NCI-H1694 treated with DMSO at 0.1 percent for 48 hours (cell line): Measurements from ENCODE around the gene DUS3L.

ENCODE experiments used
- DNase-seq: peaks from one replicate; lab custom pipeline; 2025; lab: John Stamatoyannopoulos, UW

The DUS3L gene, protein sequence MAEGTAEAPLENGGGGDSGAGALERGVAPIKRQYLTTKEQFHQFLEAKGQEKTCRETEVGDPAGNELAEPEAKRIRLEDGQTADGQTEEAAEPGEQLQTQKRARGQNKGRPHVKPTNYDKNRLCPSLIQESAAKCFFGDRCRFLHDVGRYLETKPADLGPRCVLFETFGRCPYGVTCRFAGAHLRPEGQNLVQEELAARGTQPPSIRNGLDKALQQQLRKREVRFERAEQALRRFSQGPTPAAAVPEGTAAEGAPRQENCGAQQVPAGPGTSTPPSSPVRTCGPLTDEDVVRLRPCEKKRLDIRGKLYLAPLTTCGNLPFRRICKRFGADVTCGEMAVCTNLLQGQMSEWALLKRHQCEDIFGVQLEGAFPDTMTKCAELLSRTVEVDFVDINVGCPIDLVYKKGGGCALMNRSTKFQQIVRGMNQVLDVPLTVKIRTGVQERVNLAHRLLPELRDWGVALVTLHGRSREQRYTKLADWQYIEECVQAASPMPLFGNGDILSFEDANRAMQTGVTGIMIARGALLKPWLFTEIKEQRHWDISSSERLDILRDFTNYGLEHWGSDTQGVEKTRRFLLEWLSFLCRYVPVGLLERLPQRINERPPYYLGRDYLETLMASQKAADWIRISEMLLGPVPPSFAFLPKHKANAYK

GRCh38 chr19:5790559-5791520 is at the start of gene DUS3L:
TSS of gene DUS3L (minus strand) at chr19:5791163. CDS start at chr19:5791141, 22 bp downstream.
- DNase-seq, result peak; percentile 93

DNA sequence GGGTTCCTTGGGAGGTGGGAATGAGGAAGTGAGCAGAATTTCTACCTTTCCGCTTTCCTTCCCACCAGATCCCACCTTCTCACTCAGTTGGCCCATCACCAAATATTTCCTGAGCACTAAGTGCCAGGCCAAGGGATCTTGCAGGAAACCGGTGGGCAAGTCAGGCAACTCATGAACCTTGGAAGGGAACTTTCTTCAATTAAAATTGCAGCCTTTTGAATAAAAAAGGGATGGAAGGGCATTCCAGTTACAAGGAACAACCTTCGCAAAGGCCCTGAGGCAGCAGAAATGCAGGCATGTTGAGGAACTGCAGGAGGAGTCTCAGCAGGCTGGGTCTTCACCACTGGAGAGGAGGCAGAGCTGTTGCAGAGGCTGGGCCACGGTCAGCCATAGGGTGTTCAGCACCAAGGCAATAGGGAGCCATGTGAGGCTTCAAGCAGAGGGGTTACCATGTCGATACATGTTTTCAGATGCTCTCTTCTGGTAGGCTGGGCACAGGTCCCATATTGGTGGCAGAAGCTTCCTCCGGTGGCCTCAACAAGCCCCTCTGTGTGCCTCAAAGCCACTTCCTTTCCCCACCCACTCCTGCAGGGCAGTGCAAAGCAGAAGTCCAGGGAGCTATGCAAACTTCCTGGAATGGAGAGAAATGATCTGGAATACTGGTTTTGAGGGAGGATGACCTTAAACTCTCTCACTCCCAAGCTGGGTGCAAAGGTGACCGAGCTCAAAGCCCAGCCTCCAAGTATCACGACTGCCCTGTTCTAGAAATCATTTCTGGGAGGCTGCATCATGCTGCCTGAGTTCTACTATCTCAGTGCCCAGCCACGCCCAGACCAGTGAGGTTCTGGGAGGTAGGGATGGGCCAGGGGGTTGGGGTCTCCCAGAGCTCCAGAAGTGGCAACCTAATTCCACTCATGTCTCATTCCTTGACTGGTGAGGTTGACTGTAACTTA is 48.4 kb upstream of the DUS3L start, which contains the start of gene FUT6:
Gene FUT6, minus strand, starts transcription at position 638 of the 953 bp plus-strand sequence. CDS start 7,135 bp downstream, outside the sequence.
- DNase-seq, result no peak

DNA sequence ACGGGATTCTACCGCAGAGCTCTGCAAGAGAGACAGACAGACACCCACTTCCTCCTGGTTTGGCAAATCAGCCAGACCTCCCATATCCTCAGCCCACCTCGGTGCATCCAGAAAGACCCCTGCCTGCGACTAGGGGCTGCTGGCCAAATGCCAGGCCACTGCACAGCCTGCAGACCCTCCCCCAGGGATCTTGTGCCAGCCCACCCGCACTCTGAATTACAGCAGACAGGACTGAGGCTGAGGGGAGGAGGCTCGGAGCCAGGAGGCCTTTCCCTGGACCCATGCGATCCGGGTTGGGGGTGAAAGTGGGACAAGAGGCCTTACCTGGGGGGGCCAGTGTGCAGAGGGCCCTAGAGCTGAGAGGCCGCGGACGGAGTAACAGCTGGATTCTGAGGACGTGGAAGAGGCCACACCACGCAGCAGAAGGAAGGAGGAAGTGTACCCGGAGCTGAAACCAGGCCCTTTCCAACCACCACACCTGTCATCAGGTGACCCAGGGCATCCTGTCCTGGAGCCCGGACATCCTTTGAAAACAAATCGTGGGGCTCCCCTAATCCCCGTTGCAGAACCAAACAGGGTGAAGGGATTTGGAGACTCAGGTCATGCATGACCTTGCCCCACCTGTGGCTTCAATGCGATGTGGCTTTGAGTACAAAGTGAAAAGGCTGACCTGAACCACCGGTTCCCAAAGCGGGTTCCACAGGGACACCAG is 47.5 kb upstream of the DUS3L start:
- DNase-seq, result no peak

DNA sequence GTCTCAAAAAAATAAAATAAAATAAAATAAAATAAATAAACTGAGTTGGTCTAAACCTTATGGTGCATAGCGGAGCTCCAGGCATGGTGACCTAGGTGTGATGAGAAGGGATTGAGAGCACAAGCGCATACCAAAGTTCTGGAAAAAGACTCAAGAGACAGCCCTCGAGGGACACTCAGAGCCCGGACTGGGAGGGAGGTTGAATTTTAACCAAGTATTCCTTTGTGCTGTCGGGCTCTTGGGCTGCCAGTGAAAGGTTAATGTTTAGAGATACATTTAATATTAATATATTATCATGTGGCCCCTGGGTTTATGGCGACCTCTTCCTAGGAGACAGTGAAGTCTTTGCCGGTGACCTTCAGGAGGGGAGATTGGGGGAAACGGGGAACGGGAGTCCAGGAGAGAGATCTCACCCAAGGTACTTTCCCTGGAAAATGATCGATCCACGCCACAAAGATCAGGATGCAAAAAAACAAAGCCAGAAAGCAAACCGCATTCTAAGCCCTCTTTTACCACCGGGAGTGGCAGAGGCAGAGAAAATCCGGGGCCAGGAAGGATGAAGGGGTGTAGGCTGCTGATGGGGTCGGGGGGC is 46.9 kb upstream of the DUS3L start:
- no peak for DNase-seq

DNA sequence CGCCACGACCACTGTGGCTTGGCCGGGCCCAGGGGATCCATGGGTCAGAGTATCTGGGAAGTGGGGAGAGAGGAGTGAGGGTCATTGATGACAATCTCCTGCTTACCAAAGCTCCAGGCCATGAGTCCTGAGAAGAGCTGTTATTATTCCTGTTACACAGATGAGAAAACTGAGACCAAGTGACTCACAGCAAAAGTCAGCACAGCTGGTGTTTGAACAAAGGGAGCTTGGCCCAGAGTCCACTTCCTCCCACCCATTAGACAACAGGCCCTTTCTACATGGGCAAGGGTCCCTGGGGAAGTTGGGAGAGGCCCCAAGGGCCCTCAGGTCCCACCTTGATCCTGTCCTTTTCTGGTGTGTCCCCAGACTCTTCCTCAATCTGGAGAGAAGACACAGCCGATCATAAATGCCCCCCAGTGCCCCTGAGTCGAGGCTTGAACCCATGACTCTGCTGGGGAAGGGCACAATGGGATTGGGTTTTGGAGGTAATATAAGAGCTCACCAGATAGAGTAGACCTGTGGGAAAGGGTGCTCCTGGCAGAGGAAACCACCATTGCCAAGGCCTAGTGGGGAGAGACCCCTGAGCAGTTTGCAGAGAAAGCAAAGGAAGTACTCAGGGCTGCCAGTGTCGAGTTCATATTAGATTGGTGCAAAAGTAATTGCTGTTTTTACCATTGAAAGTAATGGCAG is 41.7 kb upstream of the DUS3L start:
- DNase-seq, result no peak

DNA sequence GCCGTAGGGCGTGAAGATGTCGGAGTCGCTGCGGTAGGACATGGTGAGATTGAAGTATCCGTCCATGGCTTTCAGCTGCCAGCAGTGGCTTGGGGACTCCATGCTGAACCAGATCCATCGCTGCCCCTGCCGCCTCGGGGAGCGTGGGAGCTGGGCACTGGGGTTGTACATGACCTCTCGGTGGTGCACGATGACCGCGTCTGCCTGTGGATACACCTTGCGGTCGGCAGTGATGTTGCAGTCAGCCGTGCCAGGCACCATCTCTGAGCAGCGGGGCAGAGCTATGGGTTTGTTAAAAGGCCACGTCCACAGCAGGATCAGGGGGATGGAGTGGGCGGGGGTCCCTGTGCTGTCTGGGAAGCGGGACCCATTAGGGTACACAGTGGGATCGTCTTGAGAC is 41.1 kb upstream of the DUS3L start:
- DNase-seq, result no peak

- DNase-seq, result no peak
These were observed 40.2 kb upstream of the DUS3L start for GRCh38 chr19:5831159-5831558.

DNA sequence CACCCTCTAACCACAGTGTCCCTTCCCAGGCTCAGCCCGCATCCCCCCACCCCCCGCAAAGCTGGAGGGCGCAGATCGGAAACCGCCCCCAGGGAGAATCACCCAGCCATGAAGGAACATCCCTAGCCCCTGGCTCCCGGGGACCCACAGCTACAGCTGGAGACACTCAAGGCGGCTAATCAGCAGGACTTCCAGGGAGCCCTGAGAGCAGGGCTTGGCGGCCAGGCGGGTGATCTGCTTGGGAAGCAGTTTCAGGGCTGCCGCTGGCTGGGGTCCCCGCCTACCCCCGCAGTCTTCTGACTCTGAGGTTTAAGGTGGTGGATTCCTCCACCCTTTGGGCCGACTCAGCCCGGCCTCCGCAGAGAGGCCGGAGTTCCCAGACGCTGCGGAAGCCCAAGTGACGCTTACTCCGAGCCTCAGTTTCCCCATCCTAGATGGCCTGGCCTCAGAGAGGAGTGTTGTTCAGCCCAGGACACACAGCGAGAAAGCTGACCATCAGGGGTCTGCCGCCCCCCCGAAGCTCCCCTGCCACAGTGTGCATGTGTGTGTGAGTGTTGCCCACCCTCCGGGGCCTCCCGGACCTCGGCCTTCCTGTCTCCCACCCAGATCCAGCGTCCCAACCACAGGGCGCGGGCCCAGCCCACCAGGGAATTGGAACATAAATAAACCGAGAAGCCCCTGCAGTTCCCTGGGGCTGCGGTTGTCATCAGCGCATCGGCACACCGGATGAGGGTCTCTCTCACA is 38.8 kb upstream of the DUS3L start:
- DNase-seq, result no peak

- DNase-seq, result no peak
These were observed 38.0 kb upstream of the DUS3L start for GRCh38 chr19:5828661-5829566.

GRCh38 chr19:5827891-5828660 is 37.1 kb upstream of the DUS3L start:
- no peak for DNase-seq

- DNase-seq, result no peak
These were observed 36.5 kb upstream of the DUS3L start for GRCh38 chr19:5827342-5827890.

DNA sequence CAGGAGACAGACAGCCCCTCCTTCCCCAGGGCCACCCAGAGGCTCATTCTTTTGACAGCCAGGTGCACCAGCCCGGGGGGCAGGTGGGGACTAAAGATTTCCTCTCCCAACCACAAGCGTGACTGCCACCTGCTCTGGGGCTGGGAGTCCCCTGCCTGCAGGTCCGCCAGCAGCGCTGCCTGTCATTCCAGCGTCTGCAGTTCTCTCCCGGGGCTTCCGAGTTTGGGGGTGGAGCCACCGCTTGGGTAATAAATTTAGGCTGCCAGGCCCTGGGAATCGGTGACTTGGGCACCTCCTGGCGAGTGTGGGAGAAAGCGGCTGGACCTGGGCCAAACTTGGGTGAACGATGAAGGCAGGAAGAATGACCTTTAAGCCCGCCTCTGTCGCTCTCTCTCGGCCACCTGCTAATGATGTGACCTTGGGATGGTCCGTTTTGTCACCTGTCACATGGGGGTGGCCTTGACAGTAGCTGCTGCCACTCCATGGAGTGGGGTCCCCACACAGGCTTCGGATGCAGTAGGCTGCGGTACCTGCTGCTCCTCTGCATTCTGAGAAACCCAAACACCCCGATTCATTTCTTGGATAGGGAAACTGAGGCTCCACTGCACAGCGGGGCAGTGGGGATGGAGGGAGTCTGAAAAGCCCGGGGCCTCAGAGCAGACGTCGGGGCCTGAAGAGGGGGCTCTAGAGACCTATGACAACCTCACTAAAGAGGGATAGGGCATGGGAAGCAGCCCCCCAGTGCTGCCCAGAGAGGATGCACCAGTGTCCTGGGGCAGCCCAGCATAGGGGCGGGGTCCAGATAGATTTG is 35.8 kb upstream of the DUS3L start:
- peak; percentile 42 for DNase-seq

DNA sequence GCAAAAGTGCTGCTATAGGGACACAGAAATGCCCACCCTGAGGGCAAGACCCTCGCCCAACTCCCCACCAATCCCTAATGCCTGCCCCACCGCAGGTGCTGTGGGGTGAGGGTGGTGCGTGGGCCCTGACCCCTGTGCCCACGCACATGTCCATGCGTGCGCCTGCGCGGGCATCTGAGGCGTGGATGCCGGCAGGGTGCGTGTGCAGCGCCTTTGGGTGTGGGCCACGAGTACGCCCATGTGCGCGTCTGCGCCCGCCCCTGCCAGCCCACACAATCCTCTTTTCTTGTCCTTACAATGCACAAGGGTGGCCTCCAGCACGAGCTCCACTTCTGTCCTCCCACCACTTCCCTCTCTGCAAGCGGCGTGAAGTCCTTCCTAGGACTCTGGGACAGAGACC is 34.2 kb upstream of the DUS3L start:
- no peak for DNase-seq

GRCh38 chr19:5824751-5825150 is 33.8 kb upstream of the DUS3L start:
- DNase-seq, result no peak

DNA sequence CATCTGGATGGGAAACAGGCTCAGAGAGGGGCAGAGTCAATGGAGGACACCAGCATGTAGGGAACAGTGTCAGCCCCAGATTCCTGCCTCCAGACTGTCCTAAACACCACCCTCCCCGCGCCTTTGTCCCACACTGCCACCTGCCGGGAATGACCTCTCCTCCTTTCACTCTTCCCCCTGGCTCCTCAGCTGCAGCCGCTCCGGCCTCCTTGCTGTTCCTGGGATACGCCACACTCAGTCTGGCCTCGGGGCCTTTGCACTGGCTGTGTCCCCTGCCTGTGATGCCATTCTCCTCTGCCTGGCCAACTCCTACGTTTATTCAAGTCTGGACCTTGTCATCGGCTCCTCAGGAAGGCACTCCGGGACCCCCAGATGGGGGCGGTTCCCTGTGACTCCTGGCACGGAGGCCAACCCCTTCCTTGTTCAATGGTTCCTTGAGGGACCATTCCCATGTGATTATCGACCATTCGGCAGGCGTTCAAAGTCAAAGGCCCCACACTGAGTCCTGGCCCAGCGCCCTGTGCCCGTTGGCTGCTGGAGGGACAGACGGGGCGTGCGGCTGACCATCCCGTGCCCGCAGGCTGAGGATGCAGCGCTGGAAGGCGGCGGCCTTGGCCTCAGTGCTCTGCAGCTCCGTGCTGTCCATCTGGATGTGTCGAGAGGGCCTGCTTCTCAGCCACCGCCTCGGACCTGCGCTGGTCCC is 32.8 kb upstream of the DUS3L start:
- no peak for DNase-seq
